ENCODE results near the gene SLN. TPM values are rescaled to one million over a fixed set of nuclear protein-coding genes. Genes with fewer than 3 reads are reported as not detected.

Gene SLN
- total RNA-seq, 1 donor from 2014 or later = not detected

GRCh38 chr11:107719557-107720302 lies 7.9 kb upstream of the SLN start:
- DNase-seq (ENCODE audit: extremely low spot score in 2 of 2) = no peak
- no peaks in the 10 kb centered on the region for H3K36me3 ChIP-seq
- no peaks in the 10 kb centered on the region for H3K27me3 ChIP-seq
- no peak overlapping the region for H3K27ac ChIP-seq
- no peaks in the 10 kb centered on the region for H3K9me3 ChIP-seq
- intact Hi-C loops (cut with DNase I) = loop anchor here (2.0 kb wide), 1 partner anchor 19 kb away; no protein-coding TSS in a partner anchor
- no peak overlapping the region for H3K4me3 ChIP-seq
- TF ChIP-seq POLR2A (IDR thresholded peaks at IDR 0.05) (no peak), POLR2AphosphoS5 (IDR thresholded peaks at IDR 0.05; ENCODE audit: insufficient read depth in 1 of 2, low read depth in 1 of 2) (no peak)
- TF ChIP-seq, protein P1, sequence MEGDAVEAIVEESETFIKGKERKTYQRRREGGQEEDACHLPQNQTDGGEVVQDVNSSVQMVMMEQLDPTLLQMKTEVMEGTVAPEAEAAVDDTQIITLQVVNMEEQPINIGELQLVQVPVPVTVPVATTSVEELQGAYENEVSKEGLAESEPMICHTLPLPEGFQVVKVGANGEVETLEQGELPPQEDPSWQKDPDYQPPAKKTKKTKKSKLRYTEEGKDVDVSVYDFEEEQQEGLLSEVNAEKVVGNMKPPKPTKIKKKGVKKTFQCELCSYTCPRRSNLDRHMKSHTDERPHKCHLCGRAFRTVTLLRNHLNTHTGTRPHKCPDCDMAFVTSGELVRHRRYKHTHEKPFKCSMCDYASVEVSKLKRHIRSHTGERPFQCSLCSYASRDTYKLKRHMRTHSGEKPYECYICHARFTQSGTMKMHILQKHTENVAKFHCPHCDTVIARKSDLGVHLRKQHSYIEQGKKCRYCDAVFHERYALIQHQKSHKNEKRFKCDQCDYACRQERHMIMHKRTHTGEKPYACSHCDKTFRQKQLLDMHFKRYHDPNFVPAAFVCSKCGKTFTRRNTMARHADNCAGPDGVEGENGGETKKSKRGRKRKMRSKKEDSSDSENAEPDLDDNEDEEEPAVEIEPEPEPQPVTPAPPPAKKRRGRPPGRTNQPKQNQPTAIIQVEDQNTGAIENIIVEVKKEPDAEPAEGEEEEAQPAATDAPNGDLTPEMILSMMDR (IDR thresholded peaks at IDR 0.05) = no peak
- peaks cover 7% of the 10 kb centered on the region for H3K4me1 ChIP-seq

DNA sequence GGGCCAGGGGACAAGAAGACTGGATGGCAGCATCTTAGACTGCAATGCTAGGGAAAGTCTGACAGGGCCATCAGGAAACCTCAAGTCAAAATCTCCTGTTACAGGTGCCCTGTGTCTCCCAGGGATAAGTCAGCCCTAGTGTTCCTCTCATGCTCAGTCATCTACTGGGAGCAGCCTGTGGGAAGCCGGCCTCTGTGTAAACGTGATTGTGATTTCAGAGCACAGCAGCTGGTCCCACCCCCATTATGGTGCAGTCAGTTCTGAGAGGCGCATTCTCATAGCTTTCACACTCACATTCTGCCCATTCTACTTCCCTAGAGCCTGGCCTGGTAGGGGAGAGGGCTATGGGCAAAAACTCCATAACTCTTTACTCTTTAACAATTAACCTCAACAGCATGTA lies 7.2 kb upstream of the SLN start:
- no peak overlapping the region for H3K27ac ChIP-seq
- H3K4me1 ChIP-seq = peaks cover 7% of the 10 kb centered on the region
- no peak for DNase-seq (ENCODE audit: extremely low spot score in 2 of 2)
- H3K4me3 ChIP-seq = no peak overlapping the region
- TF ChIP-seq, protein P1 (IDR thresholded peaks at IDR 0.05) = no peak
- no peak for TF ChIP-seq POLR2A (IDR thresholded peaks at IDR 0.05)
- TF ChIP-seq POLR2AphosphoS5 (IDR thresholded peaks at IDR 0.05; ENCODE audit: insufficient read depth in 1 of 2, low read depth in 1 of 2) = no peak
- no peaks in the 10 kb centered on the region for H3K27me3 ChIP-seq
- intact Hi-C loops (cut with DNase I) = loop anchor here (2.0 kb wide), 1 partner anchor 20 kb away; no protein-coding TSS in a partner anchor
- no peaks in the 10 kb centered on the region for H3K9me3 ChIP-seq
- H3K36me3 ChIP-seq = no peaks in the 10 kb centered on the region

DNA sequence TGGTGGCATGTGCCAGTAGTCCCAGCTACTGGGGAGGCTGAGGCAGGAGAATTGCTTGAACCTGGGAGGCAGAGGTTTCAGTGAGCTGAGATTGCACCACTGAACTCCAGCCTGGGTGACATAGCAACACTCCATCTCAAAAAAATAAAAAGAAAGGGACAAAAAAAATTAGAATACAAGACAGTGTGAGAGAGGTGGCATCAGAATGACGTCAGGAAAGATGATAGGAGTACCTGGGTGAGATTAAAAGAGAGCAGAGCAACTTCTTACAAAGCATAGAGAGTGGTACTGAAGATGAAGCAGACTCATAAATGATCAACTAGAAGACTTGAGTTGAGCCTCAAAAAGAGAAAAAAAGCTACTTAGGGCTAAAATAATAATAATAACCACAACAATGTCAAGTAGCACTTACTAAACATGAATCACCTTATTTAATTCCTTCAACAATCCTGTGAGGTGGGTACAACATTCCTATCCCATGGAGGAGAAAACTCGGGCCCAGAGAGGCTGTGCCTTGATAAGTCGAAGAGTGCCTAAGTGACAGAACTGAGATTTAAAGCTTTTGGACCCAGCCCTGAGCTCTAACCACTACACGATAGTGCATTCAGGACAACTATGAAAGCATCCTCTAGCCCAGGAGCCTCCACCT lies 5.2 kb upstream of the SLN start:
- no peak for DNase-seq (ENCODE audit: extremely low spot score in 2 of 2)
- intact Hi-C loops (cut with DNase I) = no loop called here
- TF ChIP-seq, protein P1 (IDR thresholded peaks at IDR 0.05) = no peak
- TF ChIP-seq POLR2A (IDR thresholded peaks at IDR 0.05) = no peak
- Histone ChIP-seq H3K9me3 (no peaks in the 10 kb centered on the region), H3K4me1 (peaks cover 7% of the 10 kb centered on the region), H3K36me3 (no peaks in the 10 kb centered on the region), H3K27ac (no peak overlapping the region), H3K4me3 (no peak overlapping the region), H3K27me3 (no peaks in the 10 kb centered on the region)

DNA sequence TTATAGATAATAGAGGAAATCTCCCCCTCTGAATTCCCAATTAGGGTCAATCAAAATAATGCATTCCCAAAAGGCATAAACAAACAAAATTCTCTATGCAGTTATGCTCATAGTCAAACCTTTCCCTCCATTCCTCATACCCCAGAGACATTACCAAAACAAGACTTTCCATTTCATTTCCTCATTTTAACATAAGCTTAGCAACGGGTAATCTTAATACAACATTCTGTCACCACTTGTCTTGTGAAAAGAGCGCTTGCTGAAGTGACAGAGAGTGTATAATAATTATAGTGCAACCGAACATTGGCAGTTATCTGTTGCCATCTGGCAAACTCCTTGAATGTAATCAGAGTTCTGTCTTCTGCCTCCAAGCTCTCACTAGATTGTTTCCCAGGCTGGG lies 1.2 kb upstream of the SLN start:
- H3K4me3 ChIP-seq = no peak overlapping the region
- DNase-seq (ENCODE audit: extremely low spot score in 2 of 2) = no peak
- no peaks in the 10 kb centered on the region for H3K9me3 ChIP-seq
- TF ChIP-seq, protein P1 (IDR thresholded peaks at IDR 0.05) = no peak
- no peak for TF ChIP-seq POLR2AphosphoS5 (IDR thresholded peaks at IDR 0.05; ENCODE audit: insufficient read depth in 1 of 2, low read depth in 1 of 2)
- no peak for TF ChIP-seq POLR2A (IDR thresholded peaks at IDR 0.05)
- intact Hi-C loops (cut with DNase I) = no loop called here
- no peaks in the 10 kb centered on the region for H3K36me3 ChIP-seq
- H3K4me1 ChIP-seq = no peaks in the 10 kb centered on the region
- H3K27ac ChIP-seq = no peak overlapping the region
- no peaks in the 10 kb centered on the region for H3K27me3 ChIP-seq

DNA sequence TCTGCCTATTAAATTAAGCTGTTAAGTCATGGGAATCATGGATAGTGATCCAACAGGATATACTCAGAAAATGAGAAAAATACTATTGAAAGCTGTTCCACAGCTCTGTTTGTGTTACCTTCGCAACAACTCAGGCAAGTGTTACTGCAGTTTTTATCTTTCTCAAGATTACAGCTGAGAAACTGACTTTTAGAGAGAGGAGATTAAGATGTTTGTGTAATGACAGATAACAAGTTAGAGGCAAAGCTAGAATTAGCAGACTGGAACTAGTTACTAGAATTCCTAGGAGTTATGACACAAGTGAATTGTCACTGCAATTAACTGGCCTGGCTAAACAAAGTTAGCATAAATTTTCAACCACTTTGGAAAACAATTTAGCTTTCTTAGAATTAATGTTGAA lies 1.6 kb downstream of the SLN start:
- H3K4me3 ChIP-seq = no peak overlapping the region
- H3K4me1 ChIP-seq = no peaks in the 10 kb centered on the region
- no peaks in the 10 kb centered on the region for H3K27me3 ChIP-seq
- intact Hi-C loops (cut with DNase I) = no loop called here
- H3K27ac ChIP-seq = no peak overlapping the region
- no peak for TF ChIP-seq POLR2A (IDR thresholded peaks at IDR 0.05)
- TF ChIP-seq POLR2AphosphoS5 (IDR thresholded peaks at IDR 0.05; ENCODE audit: insufficient read depth in 1 of 2, low read depth in 1 of 2) = no peak
- no peaks in the 10 kb centered on the region for H3K36me3 ChIP-seq
- no peaks in the 10 kb centered on the region for H3K9me3 ChIP-seq
- DNase-seq (ENCODE audit: extremely low spot score in 2 of 2) = no peak
